A673 (cell line): ENCODE measurements around the gene SH3TC1. TPM values are rescaled to one million over a fixed set of nuclear protein-coding genes. Genes with fewer than 3 reads are reported as not detected.

Experiments
- BruUV-seq: library from RNA; stranded (reverse); fragments of 400-500 nt; replicated peaks from 2 replicates; lab custom pipeline; 2021; lab: Mats Ljungman, UMichigan
- CTCF ChIA-PET: fragments of 300-600 bp; sonication (Branson Sonifier 250); formaldehyde crosslinking; loops from one replicate; lab custom pipeline; 2022; ENCODE audit warnings: antibody characterized with exemption; lab: Charles Lee
- POLR2A ChIA-PET: fragments of 300-600 bp; sonication (Branson Sonifier 250); formaldehyde crosslinking; loops from one replicate; lab custom pipeline; 2022; ENCODE audit warnings: antibody characterized with exemption; ENCODE audit not compliant: low non-redundant PET; lab: Charles Lee
- DNase-seq: peaks from one replicate; pipeline ENCODE4 v3.0.0-alpha.2; 2015; ENCODE audit warnings: low spot score
- H3K27ac ChIP-seq: fragments of 200-600 bp; sonication (generic); 2 replicates; pipeline ENCODE4 v1.5.1; 2016; ENCODE audit warnings: mixed run types, low read depth, mild to moderate bottlenecking, mixed read lengths, antibody characterized with exemption, low read length; ENCODE audit not compliant: poor library complexity, severe bottlenecking
- H3K27me3 ChIP-seq: fragments of 200-600 bp; sonication (generic); replicated peaks from 2 replicates; pipeline ENCODE4 v1.6.1; 2017; ENCODE audit warnings: mixed run types, low read depth, mild to moderate bottlenecking, mixed read lengths, antibody characterized with exemption, low read length; ENCODE audit not compliant: insufficient read depth, poor library complexity
- H3K36me3 ChIP-seq: fragments of 200-600 bp; sonication (generic); 2 replicates; pipeline ENCODE4 v1.6.1; 2016; ENCODE audit warnings: mixed run types, mild to moderate bottlenecking, mixed read lengths, antibody characterized with exemption, low read length; ENCODE audit not compliant: insufficient read depth, poor library complexity, severe bottlenecking
- H3K4me1 ChIP-seq: fragments of 200-600 bp; sonication (generic); 2 replicates; pipeline ENCODE4 v1.6.1; 2017; ENCODE audit warnings: mixed run types, mild to moderate bottlenecking, mixed read lengths, antibody characterized with exemption, low read length; ENCODE audit not compliant: insufficient read depth, poor library complexity, severe bottlenecking
- H3K4me3 ChIP-seq: fragments of 200-600 bp; sonication (generic); 2 replicates; pipeline ENCODE4 v1.5.1; 2016; ENCODE audit warnings: low read depth, mixed run types, mild to moderate bottlenecking, mixed read lengths, low read length; ENCODE audit not compliant: poor library complexity, severe bottlenecking
- H3K9me3 ChIP-seq: fragments of 200-600 bp; sonication (generic); 2 replicates; pipeline ENCODE4 v1.6.1; 2016; ENCODE audit warnings: mixed run types, low read depth, mild to moderate bottlenecking, mixed read lengths, antibody characterized with exemption, low read length; ENCODE audit not compliant: poor library complexity, severe bottlenecking
- EZH2 ChIP-seq: fragments of 200-600 bp; sonication (generic); IDR thresholded peaks from 2 replicates; pipeline ENCODE4 v1.6.1; 2017; ENCODE audit warnings: borderline replicate concordance, low read depth, mild to moderate bottlenecking, mixed read lengths, antibody characterized with exemption, low read length; ENCODE audit not compliant: poor library complexity, severe bottlenecking
- intact Hi-C: fragments of 100-400 bp; cut with micrococcal nuclease; formaldehyde crosslinking; loops from one replicate; pipeline ENCODE4 v1.10.0; 2022; ENCODE audit not compliant: unreplicated experiment
- total RNA-seq: library from RNA; stranded (reverse); gene quantifications from 2 replicates; pipeline ENCODE4 v1.2.3, GENCODE V29; 2021
- TF ChIP-seq, protein P1 (sequence below): fragments of 300-800, 200-600 bp; sonication (generic); conservative IDR thresholded peaks from 2 replicates; pipeline ENCODE4 v1.5.1; 2017; ENCODE audit warnings: low read depth, mild to moderate bottlenecking, antibody characterized with exemption, low read length, moderate library complexity, mixed read lengths

The SH3TC1 gene
- total RNA-seq, 1 experiment from 2014 or later, result 0.71 TPM

DNA sequence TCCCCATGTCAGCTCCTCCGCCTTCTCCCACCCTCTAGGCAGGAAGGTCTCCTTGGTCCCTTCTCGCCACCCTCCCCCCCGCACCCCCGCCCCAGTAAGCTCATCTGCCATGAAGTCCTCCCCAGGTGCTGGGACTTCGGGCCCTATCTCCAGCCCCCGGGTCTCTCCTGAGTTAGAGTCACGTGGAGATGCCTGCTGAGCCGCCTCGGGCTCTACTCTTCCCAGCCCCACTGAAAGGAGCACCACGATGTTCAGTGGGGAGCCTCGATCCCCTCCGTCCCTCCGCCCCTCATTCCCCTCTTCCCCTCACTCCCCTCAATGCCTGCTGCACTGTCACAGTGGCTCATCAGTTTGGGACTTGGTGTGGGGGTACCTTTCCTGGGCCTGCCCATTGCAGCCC, 74.4 kb downstream of the SH3TC1 start:
- no peak for DNase-seq
- POLR2A ChIA-PET, result no interaction called here
- no TSS peak for BruUV-seq
- CTCF ChIA-PET, result no interaction called here
- TF ChIP-seq, protein P1, sequence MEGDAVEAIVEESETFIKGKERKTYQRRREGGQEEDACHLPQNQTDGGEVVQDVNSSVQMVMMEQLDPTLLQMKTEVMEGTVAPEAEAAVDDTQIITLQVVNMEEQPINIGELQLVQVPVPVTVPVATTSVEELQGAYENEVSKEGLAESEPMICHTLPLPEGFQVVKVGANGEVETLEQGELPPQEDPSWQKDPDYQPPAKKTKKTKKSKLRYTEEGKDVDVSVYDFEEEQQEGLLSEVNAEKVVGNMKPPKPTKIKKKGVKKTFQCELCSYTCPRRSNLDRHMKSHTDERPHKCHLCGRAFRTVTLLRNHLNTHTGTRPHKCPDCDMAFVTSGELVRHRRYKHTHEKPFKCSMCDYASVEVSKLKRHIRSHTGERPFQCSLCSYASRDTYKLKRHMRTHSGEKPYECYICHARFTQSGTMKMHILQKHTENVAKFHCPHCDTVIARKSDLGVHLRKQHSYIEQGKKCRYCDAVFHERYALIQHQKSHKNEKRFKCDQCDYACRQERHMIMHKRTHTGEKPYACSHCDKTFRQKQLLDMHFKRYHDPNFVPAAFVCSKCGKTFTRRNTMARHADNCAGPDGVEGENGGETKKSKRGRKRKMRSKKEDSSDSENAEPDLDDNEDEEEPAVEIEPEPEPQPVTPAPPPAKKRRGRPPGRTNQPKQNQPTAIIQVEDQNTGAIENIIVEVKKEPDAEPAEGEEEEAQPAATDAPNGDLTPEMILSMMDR, result no peak
- no peak for TF ChIP-seq EZH2
- intact Hi-C loops, result loop anchor here (10.0 kb wide), 1 partner anchor 131 kb away; no protein-coding TSS in a partner anchor
- Histone ChIP-seq H3K27ac (no peak overlapping the region), H3K9me3 (no peaks in the 10 kb centered on the region), H3K4me3 (no peak overlapping the region), H3K4me1 (peaks cover 46% of the 10 kb centered on the region), H3K27me3 (peaks cover 25% of the 10 kb centered on the region), H3K36me3 (no peaks in the 10 kb centered on the region)

DNA sequence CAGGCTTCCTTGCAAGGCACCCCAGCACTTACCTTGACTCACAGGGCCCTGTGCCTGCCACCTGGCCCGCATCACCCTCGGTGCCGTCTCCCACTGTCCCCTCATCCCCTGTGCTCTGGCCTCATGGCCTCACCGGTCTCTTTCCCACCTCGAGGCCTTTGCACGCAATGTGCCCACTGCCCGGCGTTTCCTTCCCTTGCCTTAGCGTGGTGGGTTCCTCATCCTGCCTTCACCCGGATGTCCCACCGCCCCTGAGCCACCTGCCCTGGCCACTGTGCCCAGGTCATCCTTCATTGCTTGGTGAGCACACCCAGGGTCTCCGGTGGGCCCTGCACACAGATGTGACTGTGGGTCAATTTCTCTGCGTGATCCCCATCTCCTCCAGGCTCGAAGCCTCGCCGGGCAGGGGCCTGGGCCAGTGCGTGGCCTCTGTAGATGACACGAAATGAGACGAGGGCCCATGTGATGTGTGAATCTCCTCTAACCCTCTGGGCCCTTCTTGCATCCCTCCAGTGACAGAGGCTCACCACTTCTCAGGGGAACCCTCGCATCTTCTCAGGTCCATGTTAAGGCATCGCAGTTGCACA, 75.1 kb downstream of the SH3TC1 start:
- no peak for DNase-seq
- BruUV-seq, result no TSS peak
- no peaks in the 10 kb centered on the region for H3K36me3 ChIP-seq
- POLR2A ChIA-PET, result no interaction called here
- no peaks in the 10 kb centered on the region for H3K9me3 ChIP-seq
- CTCF ChIA-PET, result no interaction called here
- H3K4me1 ChIP-seq, result peaks cover 48% of the 10 kb centered on the region
- peak overlapping the region; percentile 76 for H3K27ac ChIP-seq
- TF ChIP-seq, protein P1, result no peak
- no peak for TF ChIP-seq EZH2
- intact Hi-C loops, result loop anchor here (10.0 kb wide), 1 partner anchor 131 kb away; no protein-coding TSS in a partner anchor
- H3K27me3 ChIP-seq, result peaks cover 18% of the 10 kb centered on the region
- no peak overlapping the region for H3K4me3 ChIP-seq

DNA sequence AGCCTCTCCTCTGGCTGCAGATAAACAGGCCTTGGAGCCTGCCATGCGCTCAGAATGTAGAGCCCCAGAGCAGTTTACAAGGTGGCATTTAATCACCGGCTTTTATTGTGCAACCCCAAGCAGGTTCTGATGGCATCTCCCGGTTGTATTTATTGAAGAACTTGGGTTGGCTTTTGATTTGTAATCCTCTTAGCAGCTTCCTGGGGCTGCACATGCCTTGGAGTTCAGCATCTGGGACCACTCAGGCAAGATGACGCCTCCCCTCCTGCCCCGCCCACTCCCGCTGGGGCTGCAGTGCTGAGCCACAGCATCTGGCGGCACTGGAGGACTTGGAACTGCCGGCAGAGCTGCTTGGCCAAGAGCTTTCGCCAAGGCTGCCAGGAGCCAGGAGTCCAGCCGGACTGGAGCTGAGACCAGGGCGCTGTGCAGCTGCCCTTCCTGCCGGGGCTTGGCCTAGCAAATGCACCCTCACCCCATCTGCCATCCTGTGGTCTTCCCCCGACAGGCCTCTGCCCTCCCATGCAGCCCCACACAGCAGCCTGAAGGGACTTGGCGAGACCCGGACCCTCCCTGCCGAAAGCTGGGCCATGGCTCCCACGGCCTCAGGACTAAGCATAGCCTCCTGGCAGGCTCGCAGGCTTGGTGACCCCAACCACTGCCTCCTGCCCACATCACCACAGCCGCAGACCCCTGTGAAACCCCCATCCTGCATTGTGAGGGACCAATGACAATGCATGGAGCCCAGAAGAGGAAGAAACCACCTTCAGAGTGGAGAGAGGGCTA, 75.9 kb downstream of the SH3TC1 start:
- peak overlapping the region; percentile 76 for H3K27ac ChIP-seq
- H3K36me3 ChIP-seq, result no peaks in the 10 kb centered on the region
- intact Hi-C loops, result loop anchor here (10.0 kb wide), 1 partner anchor 130 kb away; no protein-coding TSS in a partner anchor
- DNase-seq, result peak; percentile 97
- peaks cover 48% of the 10 kb centered on the region for H3K4me1 ChIP-seq
- POLR2A ChIA-PET, result no interaction called here
- no peaks in the 10 kb centered on the region for H3K9me3 ChIP-seq
- TF ChIP-seq, protein P1, result peak; percentile 58
- TF ChIP-seq EZH2, result no peak
- CTCF ChIA-PET, result interaction anchor here (0.6 kb wide), 1 partner anchor 128 kb away, joined by 3 read pairs; no protein-coding TSS in a partner anchor
- BruUV-seq, result no TSS peak
- peaks cover 12% of the 10 kb centered on the region for H3K27me3 ChIP-seq
- no peak overlapping the region for H3K4me3 ChIP-seq
